Trophoblast cell (in vitro differentiated cells and primary cell): ENCODE data around the gene GH2.
"Not testable (repeated sequence)": the region's sequence is repeated elsewhere in the genome, so short reads cannot be mapped to it uniquely, and the experiment has no call there.

ENCODE experiments used
- DNase-seq, 2 donors: peaks; one replicate each; pipeline ENCODE4 v3.0.0-alpha.2; 2016
- H2AFZ ChIP-seq: 2 replicates; pipeline ENCODE4 v1.6.1; 2013; ENCODE audit warnings: low read length, moderate library complexity, mild to moderate bottlenecking; ENCODE audit not compliant: insufficient read depth, poor library complexity
- H2AK5ac ChIP-seq: 2 replicates; pipeline ENCODE4 v1.6.1; 2013; ENCODE audit warnings: mild to moderate bottlenecking, low read length
- H2BK120ac ChIP-seq: 2 replicates; pipeline ENCODE4 v1.6.1; 2013; ENCODE audit warnings: low read length, mild to moderate bottlenecking, moderate library complexity; ENCODE audit not compliant: insufficient read depth, poor library complexity
- H2BK12ac ChIP-seq: 2 replicates; pipeline ENCODE4 v1.6.1; 2013; ENCODE audit warnings: mild to moderate bottlenecking, low read length, moderate library complexity
- H2BK5ac ChIP-seq: 2 replicates; pipeline ENCODE4 v1.6.1; 2013; ENCODE audit warnings: low read length, low read depth, moderate library complexity, mild to moderate bottlenecking; ENCODE audit not compliant: poor library complexity
- H3K14ac ChIP-seq: 2 replicates; pipeline ENCODE4 v1.6.1; 2013; ENCODE audit warnings: mild to moderate bottlenecking, low read length
- H3K18ac ChIP-seq: 2 replicates; pipeline ENCODE4 v1.6.1; 2013; ENCODE audit warnings: mild to moderate bottlenecking, low read length
- H3K23ac ChIP-seq: 2 replicates; pipeline ENCODE4 v1.6.1; 2013; ENCODE audit warnings: low read length
- H3K27ac ChIP-seq: 2 replicates; pipeline ENCODE4 v1.5.1; 2013; ENCODE audit warnings: low read depth, mild to moderate bottlenecking, inconsistent platforms, low read length, moderate library complexity
- H3K27me3 ChIP-seq: 2 replicates; pipeline ENCODE4 v1.6.1; 2013; ENCODE audit warnings: inconsistent platforms, mild to moderate bottlenecking, low read length, moderate library complexity; ENCODE audit not compliant: insufficient read depth
- H3K36me3 ChIP-seq, 2 experiments: 1 replicate in 1 of 2; 2 replicates in 1 of 2; pipeline ENCODE4 v1.6.1; 2013; ENCODE audit warnings: low read length in 2 of 2, mild to moderate bottlenecking in 2 of 2, moderate library complexity in 1 of 2; ENCODE audit not compliant: insufficient read depth in 2 of 2, control insufficient read depth in 1 of 2
- H3K4ac ChIP-seq: 2 replicates; pipeline ENCODE4 v1.6.1; 2013; ENCODE audit warnings: low read depth, mild to moderate bottlenecking, low read length, moderate library complexity
- H3K4me1 ChIP-seq, 2 experiments: 1 replicate in 1 of 2; 2 replicates in 1 of 2; pipeline ENCODE4 v1.6.1; 2013; ENCODE audit warnings: low read length in 2 of 2, mild to moderate bottlenecking in 2 of 2, moderate library complexity in 1 of 2; ENCODE audit not compliant: insufficient read depth in 2 of 2, control insufficient read depth in 1 of 2
- H3K4me2 ChIP-seq: 2 replicates; pipeline ENCODE4 v1.6.1; 2013; ENCODE audit warnings: inconsistent platforms, mild to moderate bottlenecking, low read length, moderate library complexity
- H3K4me3 ChIP-seq: 2 replicates; pipeline ENCODE4 v1.5.1; 2013; ENCODE audit warnings: mild to moderate bottlenecking, low read depth, low read length, inconsistent platforms
- H3K79me1 ChIP-seq: one replicate; pipeline ENCODE4 v1.6.1; 2013; ENCODE audit warnings: low read length
- H3K79me2 ChIP-seq: 2 replicates; pipeline ENCODE4 v1.6.1; 2013; ENCODE audit warnings: low read length, mild to moderate bottlenecking; ENCODE audit not compliant: control insufficient read depth, insufficient read depth, poor library complexity
- H3K9ac ChIP-seq: 2 replicates; pipeline ENCODE4 v1.6.1; 2013; ENCODE audit warnings: mild to moderate bottlenecking, low read length
- H3K9me3 ChIP-seq: 2 replicates; pipeline ENCODE4 v1.6.1; 2013; ENCODE audit warnings: low read depth, mild to moderate bottlenecking, control low read depth, inconsistent platforms, low read length; ENCODE audit not compliant: insufficient read depth
- H4K12ac ChIP-seq: 2 replicates; pipeline ENCODE4 v1.6.1; 2013; ENCODE audit warnings: low read depth, mild to moderate bottlenecking, low read length, moderate library complexity
- H4K8ac ChIP-seq: 2 replicates; pipeline ENCODE4 v1.6.1; 2013; ENCODE audit warnings: low read depth, mild to moderate bottlenecking, low read length, moderate library complexity
- H4K91ac ChIP-seq: one replicate; pipeline ENCODE4 v1.6.1; 2013; ENCODE audit warnings: low read depth, mild to moderate bottlenecking, low read length, moderate library complexity
- WGBS: extraction: QIAGEN DNeasy Blood & Tissue Kit; methylation state at CpG from one replicate; pipeline ENCODE4 v1.1.7; 2013; ENCODE audit warnings: missing lambda C conversion rate; ENCODE audit not compliant: insufficient read length, insufficient coverage; ENCODE audit errors: extremely low coverage; 5-methylcytosine and 5-hydroxymethylcytosine counted together

GH2 gene

DNA sequence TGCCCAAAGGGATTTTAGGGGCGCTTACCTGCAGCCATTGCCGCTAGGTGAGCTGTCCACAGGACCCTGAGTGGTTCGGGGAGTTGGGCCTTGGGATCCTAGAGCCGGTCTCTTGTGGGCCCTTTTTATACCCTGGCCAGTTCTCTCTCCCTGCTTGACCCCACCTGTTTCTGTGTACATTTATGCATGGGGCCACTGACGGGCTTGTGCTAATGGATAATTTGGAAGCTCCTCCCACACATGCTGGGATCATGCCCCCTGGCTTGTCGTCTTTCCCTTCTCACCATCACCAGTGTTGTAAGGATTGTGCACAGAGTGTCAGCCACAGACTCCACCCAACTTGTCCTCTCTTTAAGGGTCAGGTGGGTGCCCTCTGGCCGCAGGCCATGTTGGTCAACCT is 8.2 kb downstream of the GH2 start, which contains the start of gene CSH2:
Gene CSH2, minus strand, starts transcription at position 101 of the 400 bp plus-strand sequence. Its CDS starts 63 bp downstream, at position 38.
- H3K18ac ChIP-seq: not testable (repeated sequence)

DNA sequence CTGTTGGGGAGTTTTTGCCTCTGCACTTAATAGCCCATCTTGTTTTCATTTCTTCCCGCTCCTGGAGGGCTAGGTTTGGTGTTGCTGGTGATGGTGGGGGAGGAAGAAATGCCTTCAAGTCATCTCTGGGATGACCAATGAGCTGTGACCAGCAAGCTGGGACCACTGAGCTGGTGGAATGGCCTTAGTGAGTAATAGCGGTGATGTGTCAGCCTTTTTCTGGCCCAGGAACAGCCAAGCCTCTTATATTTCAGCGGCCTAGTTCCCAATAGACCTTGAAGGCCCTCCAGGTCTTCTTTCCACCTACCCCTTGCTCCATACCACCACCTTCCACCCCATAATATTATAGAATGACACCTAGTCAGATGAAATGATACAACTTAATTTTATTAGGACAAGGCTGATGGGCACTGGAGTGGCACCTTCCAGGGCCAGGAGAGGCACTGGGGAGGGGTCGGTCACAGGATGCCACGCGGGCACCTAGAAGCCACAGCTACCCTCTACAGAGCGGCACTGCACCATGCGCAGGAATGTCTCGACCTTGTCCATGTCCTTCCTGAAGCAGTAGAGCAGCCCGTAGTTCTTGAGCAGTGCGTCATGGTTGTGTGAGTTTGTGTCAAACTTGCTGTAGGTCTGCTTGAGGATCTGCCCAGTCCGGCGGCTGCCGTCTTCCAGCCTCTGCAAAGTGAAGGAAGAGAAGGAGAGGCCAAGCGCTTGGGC is 9.9 kb downstream of the GH2 start:
- H3K4me2 ChIP-seq, H3K27me3 ChIP-seq, H3K4me1 ChIP-seq, H3K14ac ChIP-seq, H3K27ac ChIP-seq, H4K91ac ChIP-seq, H3K4ac ChIP-seq, H3K9me3 ChIP-seq, H2BK120ac ChIP-seq, H3K9ac ChIP-seq, H3K4me3 ChIP-seq, H2AFZ ChIP-seq, H3K79me2 ChIP-seq, H3K79me1 ChIP-seq, H2BK5ac ChIP-seq, H4K8ac ChIP-seq, H3K18ac ChIP-seq, H2AK5ac ChIP-seq, H3K23ac ChIP-seq, H3K36me3 ChIP-seq, H2BK12ac ChIP-seq, H4K12ac ChIP-seq: not testable (repeated sequence)
- peak in 1 of 2 donors; percentile 42 for DNase-seq
- no CpG with 5 or more reads among the region's 15 CpGs for WGBS

More for the DNA sequence above, 8.2 kb downstream of the GH2 start, which contains the start of gene CSH2:
- H2AK5ac ChIP-seq, H4K8ac ChIP-seq, H3K9ac ChIP-seq, H3K23ac ChIP-seq, H4K12ac ChIP-seq, H3K4me3 ChIP-seq, H3K9me3 ChIP-seq, H3K4me1 ChIP-seq, H2BK12ac ChIP-seq, H2BK120ac ChIP-seq, DNase-seq, H2AFZ ChIP-seq, H3K27ac ChIP-seq, H3K4ac ChIP-seq, H3K27me3 ChIP-seq, H3K4me2 ChIP-seq, H2BK5ac ChIP-seq, H3K14ac ChIP-seq, H3K36me3 ChIP-seq, H3K79me2 ChIP-seq, H4K91ac ChIP-seq, H3K79me1 ChIP-seq: not testable (repeated sequence)
- WGBS: no CpG with 5 or more reads among the region's 7 CpGs

DNA sequence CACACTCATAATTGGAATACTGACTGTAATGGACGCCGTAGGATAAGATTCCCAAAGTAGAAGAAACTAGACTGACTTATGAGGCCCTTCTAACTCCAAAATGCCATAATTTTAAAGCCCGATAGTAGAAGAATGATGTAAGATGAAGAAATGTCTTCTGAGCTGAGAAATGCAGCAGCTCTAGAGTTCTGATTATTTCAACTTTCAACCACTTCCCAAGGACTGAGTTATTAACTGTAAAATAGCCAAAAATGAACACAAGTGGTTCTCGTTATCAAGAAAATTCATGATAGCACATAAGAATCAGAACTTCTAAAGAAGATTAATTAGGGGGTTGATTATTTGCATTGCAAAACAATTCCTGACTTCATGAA is 11.5 kb downstream of the GH2 start:
- H2AFZ ChIP-seq, H2BK120ac ChIP-seq, H3K23ac ChIP-seq, H3K9ac ChIP-seq, H3K4ac ChIP-seq, H3K79me2 ChIP-seq, H4K12ac ChIP-seq, H3K4me1 ChIP-seq, H3K9me3 ChIP-seq, H2BK12ac ChIP-seq, DNase-seq, H3K36me3 ChIP-seq, H3K18ac ChIP-seq, H2BK5ac ChIP-seq, H3K79me1 ChIP-seq, H3K4me2 ChIP-seq, H4K91ac ChIP-seq, H3K27ac ChIP-seq, H4K8ac ChIP-seq, H3K14ac ChIP-seq, H3K4me3 ChIP-seq, H2AK5ac ChIP-seq, H3K27me3 ChIP-seq: not testable (repeated sequence)
- no CpG with 5 or more reads among the region's 4 CpGs for WGBS

DNA sequence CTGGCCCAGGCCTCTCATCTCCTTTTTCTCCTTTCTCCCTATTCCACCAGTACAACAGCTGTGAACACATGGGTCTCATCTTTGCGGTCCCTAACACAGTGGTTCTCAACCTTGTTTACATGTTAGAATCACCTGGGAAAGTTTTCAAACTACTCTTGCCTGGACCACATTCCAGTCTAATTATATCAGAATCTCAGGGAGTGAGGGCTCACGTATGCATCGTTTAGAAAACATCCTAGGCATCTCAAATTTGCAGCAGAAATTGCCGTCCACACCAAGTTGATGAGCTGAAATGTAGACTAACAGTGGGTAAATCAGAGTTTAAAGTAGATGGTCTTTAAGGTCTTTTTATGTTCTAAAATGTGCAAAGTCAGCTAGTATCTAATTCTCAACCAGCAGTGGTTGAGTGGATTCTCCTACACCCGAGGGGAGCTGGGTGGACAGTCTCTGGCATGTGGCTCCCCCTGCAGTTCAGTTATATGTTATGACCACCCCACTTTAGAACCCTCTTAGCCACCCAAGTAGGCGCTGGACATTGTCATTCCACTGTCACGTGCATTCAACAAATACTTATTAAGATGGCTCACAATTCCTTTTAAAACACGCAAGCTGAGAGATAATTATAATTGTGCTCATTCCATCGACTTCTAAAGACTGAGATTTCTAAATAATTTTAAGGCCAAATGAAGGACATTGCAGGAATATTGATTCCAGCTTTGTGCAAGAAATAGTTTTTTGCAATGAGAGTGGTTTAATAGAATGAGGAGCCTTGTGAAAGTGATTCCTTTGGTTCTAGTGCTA is 12.1 kb downstream of the GH2 start:
- DNase-seq: peak; percentile 66 to 90
- not testable (repeated sequence) for H3K4ac ChIP-seq, H3K79me2 ChIP-seq, H2BK120ac ChIP-seq, H2AK5ac ChIP-seq, H3K18ac ChIP-seq, H3K36me3 ChIP-seq, H3K79me1 ChIP-seq, H3K4me3 ChIP-seq, H4K91ac ChIP-seq, H2AFZ ChIP-seq, H3K9me3 ChIP-seq, H2BK5ac ChIP-seq, H3K9ac ChIP-seq, H3K4me2 ChIP-seq, H4K8ac ChIP-seq, H2BK12ac ChIP-seq, H3K14ac ChIP-seq, H3K23ac ChIP-seq, H4K12ac ChIP-seq, H3K27me3 ChIP-seq, H3K4me1 ChIP-seq, H3K27ac ChIP-seq
- no CpG with 5 or more reads among the region's 9 CpGs for WGBS
